A549 (cell line): ENCODE measurements around the gene MAGI2. TPM values are rescaled to one million over a fixed set of nuclear protein-coding genes. Genes with fewer than 3 reads are reported as not detected.

Experiments used
- ATAC-seq, 2 experiments: fragments of 200-7000 bp in 1 of 2; fragments of >200 bp in 1 of 2; cut with Nextera tagmentation in 1 of 2; cut with Tn5 transposase in 1 of 2; 3 replicates each; pipeline versions ENCODE4 v1.8.0 to v1.9.1; 2018 to 2020; ENCODE audit warnings: mild to moderate bottlenecking in 1 of 2, moderate library complexity in 1 of 2
- CTCF ChIA-PET: fragments of 300-600 bp; sonication (Branson Sonifier 250); formaldehyde crosslinking; extraction: SDS; loops from one replicate; lab custom pipeline; 2021; ENCODE audit warnings: antibody characterized with exemption, inconsistent platforms; lab: Yijun Ruan, JAX
- POLR2A ChIA-PET: fragments of 350-600 bp; formaldehyde crosslinking; extraction: SDS; loops from one replicate; lab custom pipeline; 2021; ENCODE audit warnings: antibody characterized with exemption, inconsistent platforms; lab: Yijun Ruan, JAX
- DNase-seq, 2 experiments: peaks; one replicate each; pipeline versions ENCODE4 v3.0.0 to v3.0.0-alpha.2; 2011 to 2016; ENCODE audit warnings: low read depth in 1 of 2, low spot score in 1 of 2
- FAIRE-seq: peaks from 2 replicates; lab custom pipeline; 2011; peaks lifted over from hg19 to GRCh38; lab: Jason Lieb, UNC
- H3K27ac ChIP-seq, 2 experiments: fragments of >200 bp; sonication (Bioruptor Twin); formaldehyde crosslinking; 3 replicates each; pipeline ENCODE4 v1.5.1; 2016 to 2017
- H3K4me1 ChIP-seq: fragments of >200 bp; sonication (Bioruptor Twin); formaldehyde crosslinking; 3 replicates; pipeline ENCODE4 v1.6.1; 2016
- H3K4me2 ChIP-seq: fragments of >200 bp; sonication (Bioruptor Twin); formaldehyde crosslinking; 3 replicates; pipeline ENCODE4 v1.6.1; 2016
- H3K4me3 ChIP-seq: fragments of >200 bp; sonication (Bioruptor Twin); formaldehyde crosslinking; 3 replicates; pipeline ENCODE4 v1.5.1; 2016
- H3K9me3 ChIP-seq: fragments of >200 bp; sonication (Bioruptor Twin); formaldehyde crosslinking; 3 replicates; pipeline ENCODE4 v1.6.1; 2016
- CBX2 ChIP-seq: fragments of 200-600 bp; sonication (generic); IDR thresholded peaks from 2 replicates; pipeline ENCODE4 v1.6.1; 2016; ENCODE audit warnings: low read depth, mild to moderate bottlenecking, borderline replicate concordance
- CEBPB ChIP-seq, 2 experiments: fragments of >200 bp in 1 of 2; sonication (Bioruptor Twin) in 1 of 2; formaldehyde crosslinking in 1 of 2; IDR thresholded peaks; 2 replicates each; pipeline ENCODE4 v1.6.1; 2012 to 2016
- CHD4 ChIP-seq: fragments of 200-600 bp; sonication (generic); IDR thresholded peaks from 2 replicates; pipeline ENCODE4 v1.6.1; 2016; ENCODE audit warnings: antibody characterized with exemption, mild to moderate bottlenecking, borderline replicate concordance
- EHMT2 ChIP-seq: fragments of 200-600 bp; sonication (generic); IDR thresholded peaks from 2 replicates; pipeline ENCODE4 v1.6.1; 2016; ENCODE audit warnings: antibody characterized with exemption, low read depth, mild to moderate bottlenecking, moderate library complexity
- EP300 ChIP-seq, 2 experiments: fragments of >200 bp; sonication (Bioruptor Twin); formaldehyde crosslinking; IDR thresholded peaks; 2 replicates in 1 of 2; 3 replicates in 1 of 2; pipeline ENCODE4 v1.6.1; 2016 to 2017
- ESRRA ChIP-seq: fragments of 150-350 bp; IDR thresholded peaks from 2 replicates; pipeline ENCODE4 v1.6.1; 2014; ENCODE audit warnings: mild to moderate bottlenecking, low read length, borderline replicate concordance
- HOXB13 ChIP-seq: fragments of 250-450 bp; sonication (Bioruptor Pico); IDR thresholded peaks from 2 replicates; pipeline ENCODE4 v1.5.0; 2020; ENCODE audit warnings: low read depth, mild to moderate bottlenecking, moderate library complexity
- HOXB5 ChIP-seq: fragments of 250-450 bp; sonication (Bioruptor Pico); IDR thresholded peaks from 2 replicates; pipeline ENCODE4 v1.5.0; 2020; ENCODE audit warnings: mild to moderate bottlenecking, moderate library complexity
- KDM5A ChIP-seq: fragments of 200-600 bp; sonication (generic); IDR thresholded peaks from 2 replicates; pipeline ENCODE4 v1.6.1; 2016; ENCODE audit warnings: antibody characterized with exemption, mild to moderate bottlenecking
- NR3C1 ChIP-seq: fragments of >200 bp; sonication (Bioruptor Twin); formaldehyde crosslinking; IDR thresholded peaks from 3 replicates; pipeline ENCODE4 v1.6.1; 2017
- PHF8 ChIP-seq: fragments of 200-600 bp; sonication (generic); IDR thresholded peaks from 2 replicates; pipeline ENCODE4 v1.6.1; 2016; ENCODE audit warnings: low read depth, mild to moderate bottlenecking, antibody characterized with exemption, moderate library complexity, borderline replicate concordance
- RAD21 ChIP-seq, 2 experiments: fragments of >200 bp in 1 of 2; sonication (Bioruptor Twin) in 1 of 2; formaldehyde crosslinking in 1 of 2; IDR thresholded peaks in 1 of 2; conservative IDR thresholded peaks in 1 of 2; 2 replicates in 1 of 2; 3 replicates in 1 of 2; pipeline ENCODE4 v1.6.1; 2012 to 2018; ENCODE audit warnings: inconsistent platforms in 1 of 2
- RNF2 ChIP-seq: fragments of 200-600 bp; sonication (generic); IDR thresholded peaks from 2 replicates; pipeline ENCODE4 v1.6.1; 2016; ENCODE audit warnings: low read depth, mild to moderate bottlenecking, antibody characterized with exemption, moderate library complexity, borderline replicate concordance
- SMC3 ChIP-seq: fragments of >200 bp; sonication (Bioruptor Twin); formaldehyde crosslinking; IDR thresholded peaks from 3 replicates; pipeline ENCODE4 v1.6.1; 2018; ENCODE audit warnings: inconsistent platforms
- ZC3H11A ChIP-seq: fragments of 450-650 bp; IDR thresholded peaks from 2 replicates; pipeline ENCODE4 v1.6.1; 2014; ENCODE audit warnings: antibody characterized with exemption, mild to moderate bottlenecking
- WGBS: methylation state at CpG from one replicate; pipeline ENCODE4 v1.1.6; 2017; ENCODE audit errors: missing lambda C conversion rate; 5-methylcytosine and 5-hydroxymethylcytosine counted together
- polyA plus RNA-seq, 4 experiments: library from polyadenylated mRNA; depleted of rRNA in 3 of 4; stranded (reverse); fragments of >200 nt; fragmentation: RNase III in 1 of 4; extraction: RNeasy Plus Mini Kit Qiagen cat#74134 plus additional on column Dnase treatment in 1 of 4; gene quantifications; 2 replicates in 3 of 4; 3 replicates in 1 of 4; pipeline ENCODE4 v1.2.3, GENCODE V29; 2011 to 2017
- TF ChIP-seq, protein P1 (sequence below): fragments of >200 bp; sonication (Bioruptor Twin); formaldehyde crosslinking; IDR thresholded peaks from 3 replicates; pipeline ENCODE4 v1.5.1; 2016
- TF ChIP-seq, protein P2 (sequence below): IDR thresholded peaks from 2 replicates; pipeline ENCODE4 v1.6.1; 2012; ENCODE audit warnings: low read depth, borderline replicate concordance
- TF ChIP-seq, protein P3 (sequence below): fragments of 450-650 bp; IDR thresholded peaks from 2 replicates; pipeline ENCODE4 v1.6.1; 2014; ENCODE audit warnings: antibody characterized with exemption

MAGI2 gene
- polyA plus RNA-seq, 2 of the 4 experiments (the other 2 are of a cell fraction): 0.48 to 0.81 TPM

DNA sequence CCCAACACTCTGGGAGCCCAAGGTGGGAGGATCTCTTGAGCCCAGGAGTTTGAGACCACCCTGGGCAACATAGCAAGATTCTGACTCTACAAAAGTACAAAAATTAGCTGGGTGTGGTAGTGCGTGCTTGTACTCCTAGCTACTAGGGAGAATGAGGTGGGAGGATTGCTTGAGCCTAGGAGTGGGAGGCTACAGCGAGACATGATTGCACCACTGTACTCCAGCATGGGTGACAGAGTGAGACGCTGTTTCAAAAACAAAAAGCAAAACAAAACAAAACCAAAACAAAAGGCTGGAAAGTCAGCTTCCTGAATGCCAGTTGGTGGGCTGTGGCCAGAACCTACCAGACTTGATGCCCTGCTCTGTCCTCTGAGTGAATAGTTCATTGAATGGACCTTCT, 1412.0 kb downstream of the MAGI2 start:
- Histone ChIP-seq H3K4me3 (no peak overlapping the region), H3K27ac (no peak overlapping the region), H3K9me3 (no peaks in the 10 kb centered on the region), H3K4me1 (no peaks in the 10 kb centered on the region), H3K4me2 (no peak overlapping the region)
- ChIA-PET POLR2A (no interaction called here), CTCF (interaction anchor here (0.7 to 6.2 kb wide), 9 partner anchors 9 to 102 kb away, joined by 3 to 39 read pairs (median 4); no protein-coding TSS in a partner anchor)
- DNase-seq (no peak), ATAC-seq (no peak), FAIRE-seq (no peak)
- 86% methylated on average over 3 of the region's 3 CpGs for WGBS
- no peak for TF ChIP-seq ZC3H11A
- no peak for TF ChIP-seq CBX2
- TF ChIP-seq EHMT2: no peak
- TF ChIP-seq, protein P1, sequence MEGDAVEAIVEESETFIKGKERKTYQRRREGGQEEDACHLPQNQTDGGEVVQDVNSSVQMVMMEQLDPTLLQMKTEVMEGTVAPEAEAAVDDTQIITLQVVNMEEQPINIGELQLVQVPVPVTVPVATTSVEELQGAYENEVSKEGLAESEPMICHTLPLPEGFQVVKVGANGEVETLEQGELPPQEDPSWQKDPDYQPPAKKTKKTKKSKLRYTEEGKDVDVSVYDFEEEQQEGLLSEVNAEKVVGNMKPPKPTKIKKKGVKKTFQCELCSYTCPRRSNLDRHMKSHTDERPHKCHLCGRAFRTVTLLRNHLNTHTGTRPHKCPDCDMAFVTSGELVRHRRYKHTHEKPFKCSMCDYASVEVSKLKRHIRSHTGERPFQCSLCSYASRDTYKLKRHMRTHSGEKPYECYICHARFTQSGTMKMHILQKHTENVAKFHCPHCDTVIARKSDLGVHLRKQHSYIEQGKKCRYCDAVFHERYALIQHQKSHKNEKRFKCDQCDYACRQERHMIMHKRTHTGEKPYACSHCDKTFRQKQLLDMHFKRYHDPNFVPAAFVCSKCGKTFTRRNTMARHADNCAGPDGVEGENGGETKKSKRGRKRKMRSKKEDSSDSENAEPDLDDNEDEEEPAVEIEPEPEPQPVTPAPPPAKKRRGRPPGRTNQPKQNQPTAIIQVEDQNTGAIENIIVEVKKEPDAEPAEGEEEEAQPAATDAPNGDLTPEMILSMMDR: no peak
- TF ChIP-seq RNF2: no peak
- TF ChIP-seq ESRRA: no peak

DNA sequence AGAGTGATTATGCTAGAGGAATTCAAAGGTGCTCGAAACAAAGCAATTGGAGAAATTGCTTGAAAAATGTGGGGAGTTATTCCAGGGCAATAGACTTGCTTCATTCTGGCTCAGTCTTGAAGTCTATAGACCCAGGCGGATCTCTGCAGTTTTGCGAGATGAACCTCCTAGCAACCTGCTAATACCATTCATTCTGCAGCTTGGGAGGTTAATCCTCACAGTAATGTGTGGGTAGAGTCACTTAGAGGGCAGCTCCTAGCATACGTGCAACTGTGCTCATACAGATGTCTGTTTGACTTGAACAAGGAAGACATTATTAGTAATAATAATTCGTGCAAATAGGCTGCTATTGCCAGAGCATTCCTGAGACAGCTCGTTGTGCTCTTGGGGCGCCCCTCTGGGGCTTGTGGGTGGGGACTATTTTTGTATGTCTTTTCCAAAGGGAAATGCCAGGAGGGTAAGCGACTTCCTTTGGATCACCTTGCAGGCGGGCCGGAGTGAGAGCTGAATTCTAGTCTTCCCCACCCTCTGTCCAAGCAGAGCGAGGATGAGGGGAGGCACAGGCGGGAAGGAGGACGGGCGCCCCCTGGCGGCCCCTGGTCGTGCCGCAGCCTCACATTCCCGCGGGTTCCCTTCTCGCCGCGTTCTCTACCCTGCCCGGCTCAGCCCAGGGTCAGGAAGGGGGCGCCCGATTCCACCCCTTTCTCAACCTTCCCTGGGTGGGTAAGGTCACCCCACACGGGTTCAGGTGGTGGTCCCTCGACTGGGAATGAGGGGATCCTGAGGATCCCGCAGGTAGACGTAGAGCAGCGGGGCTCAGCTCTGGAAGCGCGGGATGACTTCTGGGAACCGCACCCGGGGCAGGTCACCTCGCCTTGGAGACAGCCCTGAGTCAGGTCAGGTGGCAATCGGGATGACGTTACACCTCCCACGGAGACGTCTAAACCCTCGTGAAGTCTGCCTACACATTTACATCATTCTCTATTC, 1413.4 kb downstream of the MAGI2 start:
- H3K4me2 ChIP-seq: peak overlapping the region; percentile 41
- TF ChIP-seq HOXB5 (CRISPR knock-in tag) (no peak), HOXB13 (CRISPR knock-in tag) (no peak), RAD21 (conservative IDR thresholded peaks at IDR 0.05 in 1 of 2, IDR thresholded peaks at IDR 0.05 in 1 of 2) (peak; percentile 55), SMC3 (peak; percentile 64)
- TF ChIP-seq, protein P1: peak; percentile 69
- TF ChIP-seq, all 56 proteins: peak for 3
- H3K4me1 ChIP-seq: no peaks in the 10 kb centered on the region
- H3K9me3 ChIP-seq: no peaks in the 10 kb centered on the region
- FAIRE-seq (no peak), DNase-seq (peak; percentile 36 to 38), ATAC-seq (peak; percentile 79 to 98)
- ChIA-PET POLR2A (no interaction called here), CTCF (interaction anchor here (0.7 to 6.2 kb wide), 18 partner anchors 8 to 564 kb away, joined by 3 to 39 read pairs (median 4); no protein-coding TSS in a partner anchor)
- no peak overlapping the region for H3K27ac ChIP-seq
- WGBS: 34% methylated on average over 40 of the region's 40 CpGs
- no peak overlapping the region for H3K4me3 ChIP-seq

DNA sequence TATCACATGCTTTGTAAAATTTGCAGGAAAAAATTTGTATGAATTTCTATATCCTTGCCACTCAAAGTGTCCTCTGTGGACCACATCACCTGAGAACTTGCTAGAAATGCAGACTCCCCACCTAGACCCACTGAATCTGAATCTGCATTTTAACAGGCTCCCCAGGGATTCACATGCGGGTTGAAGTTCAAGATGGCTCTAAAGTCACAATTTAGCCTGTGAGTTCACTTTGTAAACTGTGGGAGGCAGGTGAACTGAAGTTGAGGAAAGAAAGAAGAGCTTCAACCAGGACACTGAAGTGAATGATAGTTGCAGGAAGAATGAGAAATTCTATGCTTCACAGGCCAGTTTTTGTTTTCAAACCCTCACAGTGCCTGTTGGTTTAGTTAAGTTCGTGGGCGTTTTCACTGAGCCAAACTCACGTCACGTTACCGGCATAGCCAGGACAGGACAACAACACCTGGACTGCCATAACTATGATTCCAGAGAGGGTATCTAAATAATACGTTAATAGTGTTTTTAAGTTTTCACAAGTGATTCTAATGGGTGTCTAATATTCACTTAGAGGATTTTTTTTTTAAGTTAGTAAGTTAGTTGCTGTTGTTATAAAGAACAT, 1414.9 kb downstream of the MAGI2 start:
- Histone ChIP-seq H3K4me1 (no peaks in the 10 kb centered on the region), H3K4me3 (no peak overlapping the region), H3K27ac (no peak overlapping the region), H3K4me2 (no peak overlapping the region), H3K9me3 (no peaks in the 10 kb centered on the region)
- POLR2A ChIA-PET: no interaction called here
- CTCF ChIA-PET: interaction anchor here (2.6 to 6.2 kb wide), 2 partner anchors 14 to 19 kb away, joined by 18 to 39 read pairs; no protein-coding TSS in a partner anchor
- WGBS: 37% methylated on average over 7 of the region's 7 CpGs
- FAIRE-seq (no peak), ATAC-seq (no peak), DNase-seq (no peak)
- TF ChIP-seq, protein P2, sequence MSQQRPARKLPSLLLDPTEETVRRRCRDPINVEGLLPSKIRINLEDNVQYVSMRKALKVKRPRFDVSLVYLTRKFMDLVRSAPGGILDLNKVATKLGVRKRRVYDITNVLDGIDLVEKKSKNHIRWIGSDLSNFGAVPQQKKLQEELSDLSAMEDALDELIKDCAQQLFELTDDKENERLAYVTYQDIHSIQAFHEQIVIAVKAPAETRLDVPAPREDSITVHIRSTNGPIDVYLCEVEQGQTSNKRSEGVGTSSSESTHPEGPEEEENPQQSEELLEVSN: no peak
- TF ChIP-seq EP300 (IDR thresholded peaks at IDR 0.05) (no peak), NR3C1 (no peak), CHD4 (no peak), CEBPB (IDR thresholded peaks at IDR 0.05) (no peak), CBX2 (no peak), ESRRA (no peak), KDM5A (no peak), HOXB13 (CRISPR knock-in tag) (no peak), PHF8 (no peak)
- TF ChIP-seq, protein P3, sequence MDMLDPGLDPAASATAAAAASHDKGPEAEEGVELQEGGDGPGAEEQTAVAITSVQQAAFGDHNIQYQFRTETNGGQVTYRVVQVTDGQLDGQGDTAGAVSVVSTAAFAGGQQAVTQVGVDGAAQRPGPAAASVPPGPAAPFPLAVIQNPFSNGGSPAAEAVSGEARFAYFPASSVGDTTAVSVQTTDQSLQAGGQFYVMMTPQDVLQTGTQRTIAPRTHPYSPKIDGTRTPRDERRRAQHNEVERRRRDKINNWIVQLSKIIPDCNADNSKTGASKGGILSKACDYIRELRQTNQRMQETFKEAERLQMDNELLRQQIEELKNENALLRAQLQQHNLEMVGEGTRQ: no peak
